ENCODE results near the gene TAOK1. TPM values are rescaled to one million over a fixed set of nuclear protein-coding genes. Genes with fewer than 3 reads are reported as not detected.

The TAOK1 gene
- total RNA-seq, 4 donors from 2014 or later = 57.9 to 72.2 (median 65.1) TPM

DNA sequence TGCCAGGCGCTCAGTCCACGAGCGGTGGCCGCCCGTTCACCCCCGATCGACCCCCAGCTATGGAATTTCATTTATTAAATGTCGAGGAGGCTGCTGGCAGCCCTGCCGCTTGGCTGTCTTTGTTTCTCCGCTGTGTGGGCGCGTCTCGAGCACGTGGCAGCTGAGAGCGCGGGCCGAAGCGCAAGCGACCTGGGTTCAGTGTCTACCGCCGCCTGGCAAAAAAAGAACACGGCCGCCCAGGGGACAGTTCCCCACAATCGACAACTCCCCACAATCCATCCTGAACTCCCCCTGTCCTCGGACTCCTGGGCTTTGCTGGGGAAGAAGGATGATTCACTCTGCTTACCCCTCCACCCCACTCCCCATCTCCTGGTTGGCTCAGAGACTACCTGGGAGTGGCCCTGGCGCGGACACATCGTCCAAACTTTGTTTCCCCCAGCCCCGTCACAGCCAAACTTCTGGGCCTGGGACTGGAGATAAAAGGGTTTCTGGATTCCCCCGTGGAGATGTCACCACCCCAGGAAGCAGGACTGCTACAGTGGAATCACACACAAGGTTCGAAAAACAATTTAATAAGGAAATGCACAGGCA lies 201.1 kb downstream of the TAOK1 start:
- Histone ChIP-seq H3K4me1 (peaks cover 0 to 86% (median 59%) of the 10 kb centered on the region in 3 donors), H3K36me3 (no peaks in the 10 kb centered on the region), H3K4me3 (peak overlapping the region in 1 of 2 donors; percentile 89), H3K27ac (peak overlapping the region; percentile 8 to 98 (median 90)), H3K9me3 (no peaks in the 10 kb centered on the region), H3K27me3 (no peaks in the 10 kb centered on the region)
- WGBS, 2 donors (ENCODE audit: low coverage in 1 of 2) = 5 to 10% methylated on average over 4 to 8 of the region's 31 CpGs
- ATAC-seq = peak; percentile 21
- TF ChIP-seq EP300 (IDR thresholded peaks at IDR 0.05) (no peak), POLR2AphosphoS5 (IDR thresholded peaks at IDR 0.05) (peak; percentile 1), POLR2A (IDR thresholded peaks at IDR 0.05) (no peak), CTCF (IDR thresholded peaks at IDR 0.05) (no peak)

DNA sequence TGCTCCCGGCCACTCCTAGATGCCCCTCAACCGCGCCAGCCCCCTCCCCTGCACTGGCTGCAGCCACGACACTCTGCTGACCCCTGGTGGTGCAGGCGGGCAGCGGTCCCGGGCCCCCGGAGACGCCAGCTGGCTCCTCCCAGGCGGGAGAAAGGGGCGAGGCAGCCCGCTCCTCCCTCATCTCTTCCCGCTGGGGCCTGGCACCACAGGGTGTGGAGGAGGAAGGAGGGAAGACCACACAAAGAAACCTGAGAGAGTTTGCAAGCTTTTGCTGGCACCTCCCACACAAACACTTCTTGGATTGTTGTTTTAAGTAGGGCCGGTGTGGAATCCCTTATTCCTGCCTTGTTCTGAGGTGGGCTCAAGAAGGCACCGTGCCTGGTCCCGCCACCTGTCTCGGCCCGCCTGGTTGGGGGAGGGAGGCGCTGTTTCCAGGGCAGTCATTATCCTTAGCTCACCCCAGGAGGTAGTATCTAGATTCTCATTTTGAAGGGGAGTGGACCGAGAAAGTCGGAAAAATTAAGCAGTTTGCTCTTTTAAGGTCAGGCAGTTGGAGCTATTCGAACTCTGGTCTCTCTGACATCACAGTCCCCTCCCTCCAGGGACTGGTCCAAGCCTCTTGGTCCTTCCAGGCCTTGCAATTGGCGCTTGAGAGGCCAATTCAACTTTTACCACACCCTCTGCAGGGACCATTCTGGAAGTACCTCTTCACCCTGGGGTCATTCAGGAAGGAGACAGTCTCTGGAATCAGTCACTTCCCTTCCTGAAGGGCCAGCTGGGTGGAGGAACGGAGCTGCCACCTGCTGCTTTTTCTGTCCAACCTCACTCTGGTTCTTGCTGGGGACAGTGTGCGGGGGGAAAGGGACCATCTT lies 201.8 kb downstream of the TAOK1 start:
- 8% methylated on average over 6 of the region's 25 CpGs for WGBS, 2 donors (ENCODE audit: low coverage in 1 of 2)
- Histone ChIP-seq H3K4me3 (peak overlapping the region in 1 of 2 donors; percentile 89), H3K4me1 (peaks cover 0 to 85% (median 58%) of the 10 kb centered on the region in 3 donors)

DNA sequence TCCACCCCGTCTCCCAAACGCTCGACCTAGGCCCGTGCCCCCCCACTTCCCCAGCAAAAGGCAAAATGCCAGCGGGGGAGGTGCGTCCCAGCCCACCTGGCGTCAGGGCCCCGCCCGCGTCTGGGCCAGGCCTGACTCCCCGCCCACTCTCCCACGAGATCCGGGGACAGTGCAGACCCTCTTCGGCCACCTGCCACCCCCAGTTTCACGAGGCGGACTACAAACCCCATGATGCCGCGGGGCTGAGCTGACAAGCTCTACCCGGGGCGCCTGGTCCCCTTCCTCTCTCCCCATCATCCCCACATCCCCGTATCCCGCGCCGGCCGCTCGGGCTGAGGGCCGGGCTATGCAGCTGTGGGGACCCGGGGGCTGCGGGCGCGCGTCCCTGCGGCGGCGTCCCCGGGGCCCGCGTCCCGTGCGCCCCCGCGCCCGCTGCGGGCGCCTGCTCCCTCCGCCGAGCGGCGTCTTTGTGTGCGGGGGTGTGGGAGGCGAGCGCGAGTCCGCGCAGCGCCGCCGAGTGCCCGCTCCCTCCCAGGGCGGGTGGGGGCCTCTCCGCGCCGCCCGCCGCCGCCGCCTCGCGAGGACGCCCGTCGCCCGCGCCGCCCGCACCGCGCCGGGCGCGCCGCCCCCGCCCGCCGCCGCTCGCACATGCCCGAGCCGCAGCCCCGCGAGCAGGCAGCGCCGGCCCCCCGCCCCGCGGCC lies 202.8 kb downstream of the TAOK1 start, which contains the start of gene ANKRD13B:
ANKRD13B (plus strand) TSS at position 283 of the 702 bp plus-strand sequence. CDS start 490 bp downstream, outside the sequence.
- no peak for TF ChIP-seq POLR2AphosphoS5 (IDR thresholded peaks at IDR 0.05)
- no peak for TF ChIP-seq POLR2A (IDR thresholded peaks at IDR 0.05)
- TF ChIP-seq EP300 (IDR thresholded peaks at IDR 0.05) = no peak
- TF ChIP-seq CTCF (IDR thresholded peaks at IDR 0.05) = no peak
- no CpG with 5 or more reads among the region's 96 CpGs for WGBS, 2 donors (ENCODE audit: low coverage in 1 of 2)
- peak within 1 kb of the TSS; percentile 58 to 98 (median 90) for H3K27ac ChIP-seq
- no peaks in the 10 kb centered on the region for H3K9me3 ChIP-seq
- H3K27me3 ChIP-seq = no peaks in the 10 kb centered on the region
- no peak for ATAC-seq
- H3K4me3 ChIP-seq = peak within 1 kb of the TSS; percentile 60 to 89
- peaks cover 0 to 85% (median 52%) of the 10 kb centered on the region in 3 donors for H3K4me1 ChIP-seq
- H3K36me3 ChIP-seq = no peaks in the 10 kb centered on the region

More for the DNA sequence above, 201.8 kb downstream of the TAOK1 start:
- H3K36me3 ChIP-seq = no peaks in the 10 kb centered on the region
- ATAC-seq = peak; percentile 65
- H3K27ac ChIP-seq = peak overlapping the region; percentile 58 to 98 (median 90)
- H3K27me3 ChIP-seq = no peaks in the 10 kb centered on the region
- H3K9me3 ChIP-seq = no peaks in the 10 kb centered on the region
- no peak for TF ChIP-seq EP300 (IDR thresholded peaks at IDR 0.05)
- TF ChIP-seq POLR2AphosphoS5 (IDR thresholded peaks at IDR 0.05) = peak; percentile 36
- TF ChIP-seq CTCF (IDR thresholded peaks at IDR 0.05) = peak in 3 of 4 experiments; percentile 83 to 98 (median 90)

DNA sequence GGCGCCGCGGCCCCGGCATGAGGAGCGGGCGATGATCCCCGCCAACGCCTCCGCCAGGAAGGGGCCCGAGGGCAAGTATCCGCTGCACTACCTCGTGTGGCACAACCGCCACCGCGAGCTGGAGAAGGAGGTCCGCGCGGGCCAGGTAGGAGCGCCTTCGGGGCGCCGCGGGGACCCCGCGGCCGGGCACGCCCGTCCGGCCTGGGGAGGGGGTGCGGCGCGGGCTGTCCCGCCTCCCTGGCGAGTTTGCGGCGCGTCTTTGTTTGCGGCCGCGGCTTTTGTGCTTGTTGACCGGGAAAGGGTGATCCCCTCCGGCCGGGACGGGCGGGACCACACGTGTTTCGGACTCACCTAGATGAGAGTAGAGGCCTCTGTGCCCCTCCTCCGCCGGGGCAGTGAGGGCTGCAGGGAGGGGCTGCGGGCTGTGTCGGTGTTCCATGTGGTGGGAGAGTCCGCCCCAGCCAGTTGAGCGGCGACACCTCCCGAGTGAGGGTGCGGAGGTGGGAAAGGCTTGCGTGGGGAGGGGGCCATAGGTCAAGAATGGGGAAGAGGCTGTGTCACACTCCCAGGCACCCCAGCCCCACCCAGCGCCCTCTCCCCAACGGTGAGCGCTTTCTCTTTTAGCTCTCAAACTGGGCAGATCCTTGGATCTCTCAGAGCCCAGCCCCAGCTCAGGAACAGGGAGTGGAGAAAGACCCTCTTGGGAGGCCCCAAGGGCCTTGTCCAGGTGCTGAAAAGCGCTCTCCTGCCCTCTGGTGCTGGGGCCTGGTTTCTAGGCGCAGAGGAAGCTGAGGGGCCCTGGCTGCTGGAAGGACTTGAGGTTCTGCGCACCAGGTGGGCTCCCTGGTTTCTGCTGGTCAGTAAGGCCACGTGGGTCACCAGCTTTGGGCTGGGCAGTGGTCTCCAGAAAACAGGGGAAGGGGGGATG lies 203.7 kb downstream of the TAOK1 start:
- Histone ChIP-seq H3K27me3 (no peaks in the 10 kb centered on the region), H3K9me3 (no peaks in the 10 kb centered on the region), H3K36me3 (no peaks in the 10 kb centered on the region), H3K4me1 (peaks cover 0 to 78% (median 49%) of the 10 kb centered on the region in 3 donors), H3K4me3 (peak overlapping the region; percentile 60 to 76), H3K27ac (peak overlapping the region in 3 of 4 donors; percentile 24 to 76 (median 62))
- ATAC-seq = no peak
- no CpG with 5 or more reads among the region's 64 CpGs for WGBS, 2 donors (ENCODE audit: low coverage in 1 of 2)
- no peak for TF ChIP-seq POLR2A (IDR thresholded peaks at IDR 0.05)
- peak in 2 of 4 experiments; percentile 13 to 41 for TF ChIP-seq CTCF (IDR thresholded peaks at IDR 0.05)
